Fibroblast of the aortic adventitia (primary cell): ENCODE data around the gene KRT3. TPM values are rescaled to one million over a fixed set of nuclear protein-coding genes. Genes with fewer than 3 reads are reported as not detected.

Experiments
- DNase-seq: peaks from one replicate; pipeline ENCODE4 v3.0.0-alpha.2; 2010; ENCODE audit warnings: low read depth
- H3K4me3 ChIP-seq: 2 replicates; pipeline ENCODE4 v1.5.1; 2011; ENCODE audit warnings: low read depth, mild to moderate bottlenecking, control low read depth, low read length, moderate library complexity
- CTCF ChIP-seq: IDR thresholded peaks from 2 replicates; pipeline ENCODE4 v1.5.1; 2011; ENCODE audit warnings: mild to moderate bottlenecking, low read length, control low read depth, inconsistent platforms; ENCODE audit not compliant: insufficient read depth
- small RNA-seq: library from RNA; depleted of rRNA; stranded (forward); fragments of <200 nt; gene quantifications from one replicate; pipeline ENCODE3, GENCODE V24; 2012
- total RNA-seq: library from RNA; depleted of rRNA; stranded (reverse); fragments of >200 nt; gene quantifications from 2 replicates; pipeline ENCODE4 v1.2.3, GENCODE V29; 2012; ENCODE audit warnings: low replicate concordance

Gene KRT3
- total RNA-seq, 1 donor, result not detected

DNA sequence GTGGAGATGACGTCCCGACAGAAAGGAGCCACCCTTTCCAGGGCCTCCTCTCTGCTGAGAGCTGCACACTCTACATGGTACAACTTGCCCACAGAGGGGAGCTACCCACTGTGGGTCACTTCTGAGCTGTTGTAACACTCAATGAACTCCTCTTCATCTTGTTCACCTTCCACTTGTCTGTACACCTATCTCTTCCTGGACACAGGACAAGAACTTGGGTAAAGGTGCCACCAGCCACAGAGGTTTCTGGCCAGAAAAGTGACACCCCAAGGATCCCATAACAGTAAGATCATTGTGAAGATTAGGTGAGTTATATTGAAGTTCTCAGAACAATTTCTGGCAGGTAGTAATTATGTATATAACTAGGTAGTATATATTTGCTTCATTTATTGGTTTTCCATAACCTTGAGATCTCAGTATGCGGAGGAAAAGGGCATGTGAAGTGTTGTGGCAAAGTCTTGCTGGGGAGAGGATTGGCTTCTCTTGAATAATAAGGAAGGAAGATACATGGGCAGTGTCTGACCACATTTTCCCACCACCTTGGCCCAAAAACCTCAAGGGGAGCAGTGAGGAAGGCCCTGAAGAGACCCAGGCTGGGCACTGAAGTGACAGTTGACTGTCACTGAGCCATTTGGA, 53.0 kb downstream of the KRT3 start:
- no peak overlapping the region for H3K4me3 ChIP-seq
- DNase-seq, result no peak
- TF ChIP-seq CTCF, result no peak

DNA sequence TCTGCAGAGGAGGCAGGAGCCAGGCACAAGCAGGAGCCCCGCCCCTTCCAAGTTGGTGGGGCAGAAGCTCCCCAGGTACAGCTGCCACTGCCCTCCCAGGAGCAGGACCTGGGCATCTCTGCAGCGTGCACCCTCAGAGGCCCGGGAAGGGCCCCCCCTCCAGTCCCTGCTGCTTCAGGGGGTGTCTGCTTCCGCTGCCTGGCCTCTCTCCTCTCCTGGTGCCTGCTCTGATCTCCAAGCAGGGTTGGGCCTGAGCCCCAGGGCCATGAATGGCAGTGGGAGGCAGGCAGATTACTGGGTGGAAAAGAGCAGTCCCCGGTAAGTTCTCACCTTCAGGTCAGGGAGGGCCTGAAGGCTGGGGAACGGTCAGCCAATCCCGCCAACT, 53.7 kb downstream of the KRT3 start:
- TF ChIP-seq CTCF, result no peak
- H3K4me3 ChIP-seq, result no peak overlapping the region
- DNase-seq, result no peak

DNA sequence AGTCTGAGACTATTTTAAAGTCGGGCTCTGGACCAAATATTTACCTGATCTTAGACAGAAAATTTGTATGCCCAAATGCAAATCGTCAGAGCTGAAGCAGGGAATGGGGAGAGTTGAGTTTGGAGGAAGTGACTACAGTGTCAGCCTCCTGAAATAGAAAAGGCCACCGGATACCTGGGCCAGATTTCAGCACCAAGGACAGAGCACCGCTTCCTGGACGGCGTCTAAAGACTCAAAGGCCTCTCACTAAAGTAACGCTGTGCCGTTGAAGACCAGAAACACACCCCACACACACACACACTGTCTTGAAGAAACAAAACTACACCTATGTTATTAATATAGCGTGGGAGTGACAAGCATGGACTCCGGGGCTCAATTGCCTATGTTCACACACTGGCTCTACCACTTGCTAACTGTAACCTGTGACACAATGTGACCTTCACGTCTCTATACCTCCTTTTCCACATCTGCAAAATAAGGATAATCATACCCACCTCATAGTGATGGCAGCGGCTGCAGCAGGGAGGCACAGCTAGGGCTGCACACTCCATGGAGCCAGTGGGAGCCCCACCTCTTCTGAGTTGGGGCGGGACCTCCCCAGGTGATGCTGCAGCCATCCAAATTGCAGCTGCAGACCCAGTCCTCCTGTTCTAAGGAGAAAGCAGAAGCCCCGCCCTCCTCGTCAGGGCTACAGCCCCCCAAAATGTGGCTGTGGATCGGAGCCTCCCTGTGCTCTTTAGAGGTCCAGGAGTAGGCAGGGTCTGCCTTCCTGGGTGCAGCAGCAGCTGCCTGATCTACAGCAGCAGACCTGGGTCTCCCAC, 54.3 kb downstream of the KRT3 start:
- peak; percentile 61 for DNase-seq
- no peak overlapping the region for H3K4me3 ChIP-seq
- TF ChIP-seq CTCF, result no peak

- no peak overlapping the region for H3K4me3 ChIP-seq
- TF ChIP-seq CTCF, result no peak
- DNase-seq, result no peak
These were observed 55.3 kb downstream of the KRT3 start for GRCh38 chr12:52740584-52740983.

DNA sequence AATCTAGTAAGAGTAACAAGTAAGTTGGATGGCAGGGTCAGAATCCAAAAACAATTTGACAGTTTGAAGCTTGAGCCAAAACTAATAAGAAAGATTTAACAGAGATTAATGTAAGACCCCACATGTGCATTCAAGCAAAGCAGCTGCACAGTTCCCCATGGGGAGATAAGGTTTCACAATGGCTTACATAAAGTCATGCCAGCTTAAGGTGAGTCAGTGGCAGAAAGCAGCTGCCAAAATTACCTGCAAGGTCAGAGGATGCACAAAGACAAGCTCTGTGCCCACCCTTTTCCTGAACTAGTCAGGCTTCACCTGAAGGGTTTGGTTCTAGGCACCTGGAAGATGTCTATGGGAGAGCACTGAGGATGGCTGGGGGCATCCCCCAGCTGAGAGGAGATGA, 56.0 kb downstream of the KRT3 start:
- no peak for TF ChIP-seq CTCF
- H3K4me3 ChIP-seq, result no peak overlapping the region

More for the DNA sequence above, 56.0 kb downstream of the KRT3 start:
- no peak for DNase-seq

Small RNA genes within 50 kb of the gene (small RNA-seq; reads per million reads assigned to genes)
- not detected for gene AC107016.2

Other genes starting within 250 kb of the KRT3 start
- not detected in 2 replicates for gene KRT71, start 243.0 kb downstream of the KRT3 start, total RNA-seq
- not detected in 2 replicates for gene KRT74, start 222.3 kb downstream of the KRT3 start, total RNA-seq
- gene KRT72, start 194.7 kb downstream of the KRT3 start, total RNA-seq, result not detected in 2 replicates
- not detected in 2 replicates for gene KRT73, start 177.6 kb downstream of the KRT3 start, total RNA-seq
- not detected in 2 replicates for gene KRT2, start 143.9 kb downstream of the KRT3 start, total RNA-seq
- gene KRT1, start 115.7 kb downstream of the KRT3 start, total RNA-seq, result not detected in 2 replicates
- gene KRT77, start 92.6 kb downstream of the KRT3 start, total RNA-seq, result not detected in 2 replicates
- gene KRT76, start 18.8 kb downstream of the KRT3 start, total RNA-seq, result not detected in 2 replicates
- not detected in 2 replicates for gene KRT4, start 18.0 kb upstream of the KRT3 start, total RNA-seq
- not detected in 2 replicates for gene KRT79, start 38.2 kb upstream of the KRT3 start, total RNA-seq
- not detected in 2 replicates for gene KRT78, start 52.9 kb upstream of the KRT3 start, total RNA-seq
- gene KRT8, start 109.0 kb upstream of the KRT3 start, total RNA-seq, result 5.4 and 15.4 TPM in 2 replicates
- gene KRT18, start 153.0 kb upstream of the KRT3 start, total RNA-seq, result 26.8 and 188 TPM in 2 replicates
- gene EIF4B, start 210.3 kb upstream of the KRT3 start, total RNA-seq, result 1,016 and 1,876 TPM in 2 replicates